WTC11 (cell line): Measurements from ENCODE around the gene ANKRD13D. TPM values are rescaled to one million over a fixed set of nuclear protein-coding genes. Genes with fewer than 3 reads are reported as not detected.

Experiments used
- ATAC-seq: fragments of 200-7000 bp; cut with Tn5 transposase; 2 replicates; pipeline ENCODE4 v1.10.0; 2021; ENCODE audit warnings: mild to moderate bottlenecking, moderate library complexity
- CTCF ChIA-PET: fragments of 300-600 bp; sonication (Branson Sonifier 250); formaldehyde crosslinking; loops from one replicate; lab custom pipeline; 2021; ENCODE audit warnings: antibody characterized with exemption; lab: Charles Lee
- POLR2A ChIA-PET: fragments of 350-600 bp; sonication (Branson Sonifier 250); formaldehyde crosslinking; loops from one replicate; lab custom pipeline; 2021; ENCODE audit warnings: antibody characterized with exemption; lab: Charles Lee
- DNase-seq: peaks from one replicate; pipeline ENCODE4 v3.0.0; 2021; ENCODE audit warnings: low spot score
- H3K27ac Mint-ChIP-seq: 2 replicates; pipeline ENCODE4 v1.8.0; 2021; ENCODE audit warnings: mixed read lengths
- H3K27me3 Mint-ChIP-seq: 2 replicates; pipeline ENCODE4 v1.8.0; 2021; ENCODE audit warnings: low read depth, mild to moderate bottlenecking, moderate library complexity, mixed read lengths
- H3K36me3 Mint-ChIP-seq: 2 replicates; pipeline ENCODE4 v1.8.0; 2021; ENCODE audit warnings: mixed read lengths
- H3K4me1 Mint-ChIP-seq: 2 replicates; pipeline ENCODE4 v1.8.0; 2022; ENCODE audit warnings: mixed read lengths
- H3K4me3 Mint-ChIP-seq: 2 replicates; pipeline ENCODE4 v1.8.0; 2021; ENCODE audit warnings: mild to moderate bottlenecking, moderate library complexity, mixed read lengths
- H3K9me3 Mint-ChIP-seq: 2 replicates; pipeline ENCODE4 v1.8.0; 2021; ENCODE audit warnings: mixed read lengths
- ATF1 ChIP-seq: sonication (generic); formaldehyde crosslinking; IDR thresholded peaks from 2 replicates; pipeline ENCODE4 v1.8.1; 2023; ENCODE audit warnings: mild to moderate bottlenecking, moderate library complexity, missing genetic modification reagents
- CBFB ChIP-seq: sonication (generic); formaldehyde crosslinking; IDR thresholded peaks from 2 replicates; pipeline ENCODE4 v1.8.1; 2022; ENCODE audit warnings: mild to moderate bottlenecking, low read depth, missing genetic modification reagents
- FOXJ3 ChIP-seq: sonication (generic); formaldehyde crosslinking; IDR thresholded peaks from 2 replicates; pipeline ENCODE4 v1.9.0; 2021; ENCODE audit warnings: missing genetic modification reagents, mild to moderate bottlenecking, borderline replicate concordance
- FOXK1 ChIP-seq: sonication (generic); formaldehyde crosslinking; IDR thresholded peaks from 2 replicates; pipeline ENCODE4 v1.8.0; 2022; ENCODE audit warnings: mild to moderate bottlenecking, moderate library complexity, missing genetic modification reagents
- HMGA2 ChIP-seq: fragments of 250-450 bp; sonication (Bioruptor Pico); IDR thresholded peaks from 2 replicates; pipeline ENCODE4 v1.4.0; 2021; ENCODE audit warnings: mild to moderate bottlenecking, moderate library complexity
- IRF1 ChIP-seq: sonication (generic); formaldehyde crosslinking; IDR thresholded peaks from 2 replicates; pipeline ENCODE4 v1.8.0; 2023; ENCODE audit warnings: missing genetic modification reagents
- MAX ChIP-seq: sonication (generic); formaldehyde crosslinking; IDR thresholded peaks from 2 replicates; pipeline ENCODE4 v1.8.0; 2022; ENCODE audit warnings: mild to moderate bottlenecking, missing genetic modification reagents
- NFATC4 ChIP-seq: fragments of 250-450 bp; sonication (Bioruptor Pico); IDR thresholded peaks from 2 replicates; pipeline ENCODE4 v1.9.0; 2021; ENCODE audit warnings: mild to moderate bottlenecking
- NR2C2 ChIP-seq: sonication (generic); formaldehyde crosslinking; IDR thresholded peaks from 2 replicates; pipeline ENCODE4 v1.8.0; 2022; ENCODE audit warnings: mild to moderate bottlenecking, missing genetic modification reagents
- NR3C1 ChIP-seq: sonication (generic); formaldehyde crosslinking; conservative IDR thresholded peaks from 2 replicates; pipeline ENCODE4 v1.8.1; 2023; ENCODE audit warnings: low read depth, mild to moderate bottlenecking, missing genetic modification reagents
- ZBTB43 ChIP-seq: sonication (generic); formaldehyde crosslinking; IDR thresholded peaks from 2 replicates; pipeline ENCODE4 v1.8.1; 2023; ENCODE audit warnings: mild to moderate bottlenecking, missing genetic modification reagents
- ZMAT4 ChIP-seq: fragments of 250-450 bp; sonication (Bioruptor Pico); IDR thresholded peaks from 2 replicates; pipeline ENCODE4 v1.9.0; 2021; ENCODE audit warnings: mild to moderate bottlenecking
- ZNF121 ChIP-seq: sonication (generic); formaldehyde crosslinking; IDR thresholded peaks from 2 replicates; pipeline ENCODE4 v1.8.0; 2023; ENCODE audit warnings: missing genetic modification reagents
- ZNF532 ChIP-seq: fragments of 250-450 bp; sonication (Bioruptor Pico); IDR thresholded peaks from 2 replicates; pipeline ENCODE4 v1.9.0; 2021; ENCODE audit warnings: mild to moderate bottlenecking, borderline replicate concordance
- total RNA-seq: library from RNA; stranded (reverse); gene quantifications from 3 replicates; pipeline ENCODE4 v1.2.3, GENCODE V29; 2021
- TF ChIP-seq, protein P1 (sequence below): sonication (generic); formaldehyde crosslinking; IDR thresholded peaks from 2 replicates; pipeline ENCODE4 v1.8.0; 2023; ENCODE audit warnings: missing genetic modification reagents, mild to moderate bottlenecking, borderline replicate concordance
- TF ChIP-seq, protein P2 (sequence below): sonication (generic); formaldehyde crosslinking; IDR thresholded peaks from 2 replicates; pipeline ENCODE4 v1.8.1; 2022; ENCODE audit warnings: missing genetic modification reagents, borderline replicate concordance
- TF ChIP-seq, protein P3 (sequence below): fragments of 250-450 bp; sonication (Bioruptor Pico); conservative IDR thresholded peaks from 2 replicates; pipeline ENCODE4 v1.9.0; 2021; ENCODE audit warnings: mild to moderate bottlenecking

Gene ANKRD13D
- total RNA-seq, 1 experiment from 2014 or later: 55.5 TPM

DNA sequence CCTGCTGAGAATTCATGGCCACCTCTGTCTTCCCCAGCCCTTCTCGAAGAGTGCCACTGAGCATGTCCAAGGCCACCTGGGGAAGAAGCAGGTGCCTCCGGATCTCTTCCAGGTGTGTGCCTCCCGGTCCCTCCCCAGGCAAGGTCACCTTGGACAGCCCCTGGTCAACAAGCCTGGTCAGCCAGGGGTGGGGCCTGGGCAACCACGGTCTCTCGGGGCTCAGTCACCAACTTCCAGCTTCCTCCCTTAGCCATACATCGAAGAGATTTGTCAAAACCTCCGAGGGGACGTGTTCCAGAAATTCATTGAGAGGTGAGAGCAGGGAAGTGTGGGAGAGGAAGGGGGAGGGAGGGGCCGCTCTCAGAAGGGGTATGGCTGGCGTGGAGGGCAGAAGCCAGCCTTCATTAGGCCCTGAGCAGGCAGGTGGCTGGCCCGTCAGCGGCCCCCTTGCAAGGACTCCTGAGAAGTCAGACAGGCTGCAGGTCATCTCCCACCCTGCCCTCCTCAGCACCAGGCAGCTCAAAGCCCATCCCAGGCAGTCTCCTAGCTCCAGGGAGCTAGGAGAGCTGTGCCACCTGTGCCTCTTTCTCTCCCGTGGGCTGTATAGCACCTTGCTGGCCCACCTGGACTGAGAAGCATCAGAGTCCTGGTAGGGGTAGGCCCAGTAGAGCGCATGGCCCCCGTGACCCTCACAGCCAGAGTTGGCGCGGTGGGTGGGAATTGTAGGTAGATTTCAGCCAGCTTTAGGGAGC, 9.3 kb upstream of the ANKRD13D start:
- DNase-seq (no peak), ATAC-seq (no peak)
- Mint-ChIP-seq H3K4me1 (peaks cover 23% of the 10 kb centered on the region), H3K27ac (no peak overlapping the region; the same call in 1 of the 2 replicates), H3K36me3 (peaks cover 18% of the 10 kb centered on the region), H3K27me3 (no peaks in the 10 kb centered on the region), H3K9me3 (no peaks in the 10 kb centered on the region), H3K4me3 (no peak overlapping the region)
- no peak for TF ChIP-seq ZNF532
- no peak for TF ChIP-seq ZMAT4
- TF ChIP-seq FOXK1: no peak
- TF ChIP-seq ZNF121 (CRISPR knock-in tag): no peak
- ChIA-PET CTCF (interaction anchor here (0.9 kb wide), 1 partner anchor 18 kb away, joined by 3 read pairs; no protein-coding TSS in a partner anchor), POLR2A (no interaction called here)

DNA sequence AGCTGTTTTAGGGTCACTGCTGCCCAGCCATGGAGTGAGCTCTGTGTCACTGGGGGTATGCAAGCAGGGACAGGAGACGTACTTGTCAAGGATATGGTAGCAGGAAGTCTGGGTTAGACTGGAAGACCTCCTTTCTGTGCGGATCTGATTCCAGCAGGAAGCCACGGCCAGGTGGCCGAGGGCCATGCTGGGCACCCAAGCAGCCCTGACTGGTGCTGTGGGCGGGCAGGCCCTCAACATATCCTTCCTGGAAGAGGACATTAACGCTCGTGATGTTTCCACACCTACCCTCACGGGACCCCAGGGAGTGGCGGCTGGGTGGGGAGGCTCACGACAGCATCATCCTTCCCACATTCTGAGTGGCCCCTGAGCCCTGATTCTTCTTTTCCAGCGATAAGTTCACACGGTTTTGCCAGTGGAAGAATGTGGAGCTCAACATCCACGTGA, 8.7 kb upstream of the ANKRD13D start:
- ATAC-seq (no peak), DNase-seq (no peak)
- CTCF ChIA-PET: no interaction called here
- H3K27ac Mint-ChIP-seq: no peak overlapping the region
- H3K4me1 Mint-ChIP-seq: peaks cover 23% of the 10 kb centered on the region
- H3K27me3 Mint-ChIP-seq: no peaks in the 10 kb centered on the region
- no peaks in the 10 kb centered on the region for H3K9me3 Mint-ChIP-seq
- no peak overlapping the region for H3K4me3 Mint-ChIP-seq
- POLR2A ChIA-PET: no interaction called here
- TF ChIP-seq, protein P1, sequence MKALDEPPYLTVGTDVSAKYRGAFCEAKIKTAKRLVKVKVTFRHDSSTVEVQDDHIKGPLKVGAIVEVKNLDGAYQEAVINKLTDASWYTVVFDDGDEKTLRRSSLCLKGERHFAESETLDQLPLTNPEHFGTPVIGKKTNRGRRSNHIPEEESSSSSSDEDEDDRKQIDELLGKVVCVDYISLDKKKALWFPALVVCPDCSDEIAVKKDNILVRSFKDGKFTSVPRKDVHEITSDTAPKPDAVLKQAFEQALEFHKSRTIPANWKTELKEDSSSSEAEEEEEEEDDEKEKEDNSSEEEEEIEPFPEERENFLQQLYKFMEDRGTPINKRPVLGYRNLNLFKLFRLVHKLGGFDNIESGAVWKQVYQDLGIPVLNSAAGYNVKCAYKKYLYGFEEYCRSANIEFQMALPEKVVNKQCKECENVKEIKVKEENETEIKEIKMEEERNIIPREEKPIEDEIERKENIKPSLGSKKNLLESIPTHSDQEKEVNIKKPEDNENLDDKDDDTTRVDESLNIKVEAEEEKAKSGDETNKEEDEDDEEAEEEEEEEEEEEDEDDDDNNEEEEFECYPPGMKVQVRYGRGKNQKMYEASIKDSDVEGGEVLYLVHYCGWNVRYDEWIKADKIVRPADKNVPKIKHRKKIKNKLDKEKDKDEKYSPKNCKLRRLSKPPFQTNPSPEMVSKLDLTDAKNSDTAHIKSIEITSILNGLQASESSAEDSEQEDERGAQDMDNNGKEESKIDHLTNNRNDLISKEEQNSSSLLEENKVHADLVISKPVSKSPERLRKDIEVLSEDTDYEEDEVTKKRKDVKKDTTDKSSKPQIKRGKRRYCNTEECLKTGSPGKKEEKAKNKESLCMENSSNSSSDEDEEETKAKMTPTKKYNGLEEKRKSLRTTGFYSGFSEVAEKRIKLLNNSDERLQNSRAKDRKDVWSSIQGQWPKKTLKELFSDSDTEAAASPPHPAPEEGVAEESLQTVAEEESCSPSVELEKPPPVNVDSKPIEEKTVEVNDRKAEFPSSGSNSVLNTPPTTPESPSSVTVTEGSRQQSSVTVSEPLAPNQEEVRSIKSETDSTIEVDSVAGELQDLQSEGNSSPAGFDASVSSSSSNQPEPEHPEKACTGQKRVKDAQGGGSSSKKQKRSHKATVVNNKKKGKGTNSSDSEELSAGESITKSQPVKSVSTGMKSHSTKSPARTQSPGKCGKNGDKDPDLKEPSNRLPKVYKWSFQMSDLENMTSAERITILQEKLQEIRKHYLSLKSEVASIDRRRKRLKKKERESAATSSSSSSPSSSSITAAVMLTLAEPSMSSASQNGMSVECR (CRISPR knock-in tag): no peak
- TF ChIP-seq IRF1 (CRISPR knock-in tag): no peak
- no peak for TF ChIP-seq FOXJ3
- TF ChIP-seq NFATC4: no peak
- no peak for TF ChIP-seq ZBTB43 (CRISPR knock-in tag)
- TF ChIP-seq, protein P2, sequence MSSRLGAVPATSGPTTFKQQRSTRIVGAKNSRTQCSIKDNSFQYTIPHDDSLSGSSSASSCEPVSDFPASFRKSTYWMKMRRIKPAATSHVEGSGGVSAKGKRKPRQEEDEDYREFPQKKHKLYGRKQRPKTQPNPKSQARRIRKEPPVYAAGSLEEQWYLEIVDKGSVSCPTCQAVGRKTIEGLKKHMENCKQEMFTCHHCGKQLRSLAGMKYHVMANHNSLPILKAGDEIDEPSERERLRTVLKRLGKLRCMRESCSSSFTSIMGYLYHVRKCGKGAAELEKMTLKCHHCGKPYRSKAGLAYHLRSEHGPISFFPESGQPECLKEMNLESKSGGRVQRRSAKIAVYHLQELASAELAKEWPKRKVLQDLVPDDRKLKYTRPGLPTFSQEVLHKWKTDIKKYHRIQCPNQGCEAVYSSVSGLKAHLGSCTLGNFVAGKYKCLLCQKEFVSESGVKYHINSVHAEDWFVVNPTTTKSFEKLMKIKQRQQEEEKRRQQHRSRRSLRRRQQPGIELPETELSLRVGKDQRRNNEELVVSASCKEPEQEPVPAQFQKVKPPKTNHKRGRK (CRISPR knock-in tag): no peak
- no peak for TF ChIP-seq NR3C1 (CRISPR knock-in tag)
- TF ChIP-seq HMGA2 (CRISPR knock-in tag): no peak
- TF ChIP-seq, protein P3, sequence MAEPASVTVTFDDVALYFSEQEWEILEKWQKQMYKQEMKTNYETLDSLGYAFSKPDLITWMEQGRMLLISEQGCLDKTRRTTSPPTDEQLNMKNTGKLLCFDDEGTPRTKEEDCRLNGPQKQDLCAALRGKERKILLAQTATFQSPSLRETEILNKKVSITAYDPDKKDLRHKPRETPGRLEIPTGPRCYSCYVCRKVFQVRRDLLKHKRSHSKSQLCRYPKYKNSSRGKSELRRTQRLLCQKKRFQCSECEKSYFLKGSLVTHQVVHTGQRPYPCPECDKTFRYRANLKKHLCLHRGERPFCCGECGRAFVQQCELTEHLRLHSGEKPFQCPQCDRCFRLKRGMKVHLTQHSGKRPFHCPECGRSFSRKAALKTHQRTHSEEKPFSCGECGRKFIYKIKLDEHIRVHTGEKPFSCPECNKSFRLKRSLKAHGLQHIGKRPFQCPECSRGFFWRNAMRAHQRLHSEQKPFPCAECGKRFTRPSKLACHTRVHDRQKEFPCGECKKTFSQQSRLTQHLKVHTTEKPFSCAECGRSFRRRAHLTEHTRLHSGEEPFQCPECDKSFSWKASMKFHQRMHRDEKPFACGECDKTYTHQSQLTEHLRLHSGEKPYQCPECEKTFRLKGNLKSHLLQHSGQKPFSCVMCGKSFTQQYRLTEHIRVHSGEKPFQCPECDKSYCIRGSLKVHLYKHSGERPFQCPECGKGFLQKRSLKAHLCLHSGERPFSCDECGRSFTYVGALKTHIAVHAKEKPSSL (CRISPR knock-in tag): no peak
- no peak for TF ChIP-seq CBFB (CRISPR knock-in tag)
- no peak for TF ChIP-seq NR2C2 (CRISPR knock-in tag)
- TF ChIP-seq MAX: no peak
- no peak for TF ChIP-seq ATF1 (CRISPR knock-in tag)
- peaks cover 18% of the 10 kb centered on the region for H3K36me3 Mint-ChIP-seq
